Measurements from ENCODE around the gene IPO8.
"Not testable (repeated sequence)": the region's sequence is repeated elsewhere in the genome, so short reads cannot be mapped to it uniquely, and the experiment has no call there.

Gene IPO8

GRCh38 chr12:30595742-30596141, 99.9 kb downstream of the IPO8 start:
- H3K4me2 ChIP-seq (ENCODE audit: low read depth, low read length, poor library complexity, severe bottlenecking), result no peak overlapping the region
- no peaks in the 10 kb centered on the region for H4K20me1 ChIP-seq (ENCODE audit: insufficient read depth, low read length, poor library complexity, severe bottlenecking)
- no peaks in the 10 kb centered on the region for H3K79me2 ChIP-seq (ENCODE audit: insufficient read depth, low read length)
- H3F3A ChIP-seq (ENCODE audit: low read depth), result no peaks in the 10 kb centered on the region
- H3K9me3 ChIP-seq (ENCODE audit: insufficient read depth, low read depth, low read length), result no peaks in the 10 kb centered on the region
- H3K27me3 ChIP-seq (ENCODE audit: insufficient read depth, low read length, poor library complexity, severe bottlenecking), result no peaks in the 10 kb centered on the region
- H3K4me3 ChIP-seq (ENCODE audit: low read length, poor library complexity, severe bottlenecking), result no peak overlapping the region
- H3K9me2 ChIP-seq (replicated peaks; ENCODE audit: low read depth, low read length), result no peaks in the 10 kb centered on the region
- no peaks in the 10 kb centered on the region for H3K4me1 ChIP-seq (ENCODE audit: insufficient read depth, low read length, poor library complexity, severe bottlenecking)
- H3K9ac ChIP-seq (ENCODE audit: low read depth, low read length, poor library complexity, severe bottlenecking), result no peak overlapping the region
- no peak overlapping the region for H2AFZ ChIP-seq (ENCODE audit: low read length)
- H3K36me3 ChIP-seq (ENCODE audit: insufficient read depth, low read length), result no peaks in the 10 kb centered on the region
- no peak for TF ChIP-seq CTCF (conservative IDR thresholded peaks at IDR 0.05; ENCODE audit: low read length)
- TF ChIP-seq EZH2phosphoT487 (IDR thresholded peaks at IDR 0.05; ENCODE audit: borderline replicate concordance), result no peak

- Histone ChIP-seq H3F3A (ENCODE audit: low read depth) (no peaks in the 10 kb centered on the region), H3K79me2 (ENCODE audit: insufficient read depth, low read length) (no peaks in the 10 kb centered on the region), H3K4me2 (ENCODE audit: low read depth, low read length, poor library complexity, severe bottlenecking) (no peak overlapping the region), H2AFZ (ENCODE audit: low read length) (no peak overlapping the region), H3K27me3 (ENCODE audit: insufficient read depth, low read length, poor library complexity, severe bottlenecking) (no peaks in the 10 kb centered on the region), H3K9me3 (ENCODE audit: insufficient read depth, low read depth, low read length) (no peaks in the 10 kb centered on the region), H3K9ac (ENCODE audit: low read depth, low read length, poor library complexity, severe bottlenecking) (no peak overlapping the region), H4K20me1 (ENCODE audit: insufficient read depth, low read length, poor library complexity, severe bottlenecking) (no peaks in the 10 kb centered on the region), H3K4me3 (ENCODE audit: low read length, poor library complexity, severe bottlenecking) (no peak overlapping the region), H3K4me1 (ENCODE audit: insufficient read depth, low read length, poor library complexity, severe bottlenecking) (no peaks in the 10 kb centered on the region), H3K36me3 (ENCODE audit: insufficient read depth, low read length) (no peaks in the 10 kb centered on the region), H3K9me2 (replicated peaks; ENCODE audit: low read depth, low read length) (no peaks in the 10 kb centered on the region)
- no peak for TF ChIP-seq CTCF (conservative IDR thresholded peaks at IDR 0.05; ENCODE audit: low read length)
- TF ChIP-seq EZH2phosphoT487 (IDR thresholded peaks at IDR 0.05; ENCODE audit: borderline replicate concordance), result no peak
Measured at GRCh38 chr12:30594509-30594908, 101.2 kb downstream of the IPO8 start.

- H3K79me2 ChIP-seq (ENCODE audit: insufficient read depth, low read length); H3K4me3 ChIP-seq (ENCODE audit: low read length, poor library complexity, severe bottlenecking); H4K20me1 ChIP-seq (ENCODE audit: insufficient read depth, low read length, poor library complexity, severe bottlenecking); H3K4me1 ChIP-seq (ENCODE audit: insufficient read depth, low read length, poor library complexity, severe bottlenecking); H3K9ac ChIP-seq (ENCODE audit: low read depth, low read length, poor library complexity, severe bottlenecking); H3K4me2 ChIP-seq (ENCODE audit: low read depth, low read length, poor library complexity, severe bottlenecking); H3F3A ChIP-seq (ENCODE audit: low read depth); H3K9me2 ChIP-seq (replicated peaks; ENCODE audit: low read depth, low read length); H3K36me3 ChIP-seq (ENCODE audit: insufficient read depth, low read length); H2AFZ ChIP-seq (ENCODE audit: low read length); H3K9me3 ChIP-seq (ENCODE audit: insufficient read depth, low read depth, low read length); H3K27me3 ChIP-seq (ENCODE audit: insufficient read depth, low read length, poor library complexity, severe bottlenecking): not testable (repeated sequence)
Measured at GRCh38 chr12:30588572-30588971, 107.1 kb downstream of the IPO8 start.

- Histone ChIP-seq H3K36me3 (ENCODE audit: insufficient read depth, low read length) (no peaks in the 10 kb centered on the region), H3K4me2 (ENCODE audit: low read depth, low read length, poor library complexity, severe bottlenecking) (no peak overlapping the region), H3F3A (ENCODE audit: low read depth) (no peaks in the 10 kb centered on the region), H3K9ac (ENCODE audit: low read depth, low read length, poor library complexity, severe bottlenecking) (no peak overlapping the region), H3K79me2 (ENCODE audit: insufficient read depth, low read length) (no peaks in the 10 kb centered on the region), H3K4me3 (ENCODE audit: low read length, poor library complexity, severe bottlenecking) (no peak overlapping the region), H4K20me1 (ENCODE audit: insufficient read depth, low read length, poor library complexity, severe bottlenecking) (no peaks in the 10 kb centered on the region), H3K9me3 (ENCODE audit: insufficient read depth, low read depth, low read length) (no peaks in the 10 kb centered on the region; the same call in 1 of the 2 replicates), H2AFZ (ENCODE audit: low read length) (no peak overlapping the region), H3K4me1 (ENCODE audit: insufficient read depth, low read length, poor library complexity, severe bottlenecking) (no peaks in the 10 kb centered on the region), H3K9me2 (replicated peaks; ENCODE audit: low read depth, low read length) (no peaks in the 10 kb centered on the region), H3K27me3 (ENCODE audit: insufficient read depth, low read length, poor library complexity, severe bottlenecking) (no peaks in the 10 kb centered on the region)
- TF ChIP-seq EZH2phosphoT487 (IDR thresholded peaks at IDR 0.05; ENCODE audit: borderline replicate concordance) (no peak), CTCF (conservative IDR thresholded peaks at IDR 0.05; ENCODE audit: low read length) (no peak)
Measured at GRCh38 chr12:30587782-30588181, 107.9 kb downstream of the IPO8 start.
